Activated CD4-positive, alpha-beta T cell treated with anti-CD3 and anti-CD28 coated beads, Interleukin-2, amount 10 ng/mL, durations not matched to agents 7 days and 5 days (primary cell): ENCODE data around the gene GPX1. TPM values are rescaled to one million over a fixed set of nuclear protein-coding genes. Genes with fewer than 3 reads are reported as not detected.
A peak's percentile ranks its signal among the peaks of the same experiment; 100 is the strongest.
"Not testable (repeated sequence)": the region's sequence is repeated elsewhere in the genome, so short reads cannot be mapped to it uniquely, and the experiment has no call there.

Source experiments
- CTCF ChIA-PET: fragments of 350-600 bp; sonication (Branson Sonifier 250); formaldehyde crosslinking; loops from one replicate; lab custom pipeline; 2021; ENCODE audit warnings: antibody characterized with exemption; lab: Charles Lee
- POLR2A ChIA-PET: fragments of 350-600 bp; sonication (Branson Sonifier 250); formaldehyde crosslinking; loops from one replicate; lab custom pipeline; 2021; ENCODE audit warnings: antibody characterized with exemption; lab: Charles Lee
- DNase-seq: peaks from one replicate; pipeline ENCODE4 v3.0.0-alpha.2; 2020
- H3K27ac Mint-ChIP-seq: one replicate; pipeline ENCODE4 v1.8.0; 2021; ENCODE audit warnings: mild to moderate bottlenecking, moderate library complexity, mixed read lengths
- H3K27me3 Mint-ChIP-seq: one replicate; pipeline ENCODE4 v1.8.0; 2021; ENCODE audit warnings: mixed read lengths
- H3K36me3 Mint-ChIP-seq: one replicate; pipeline ENCODE4 v1.8.0; 2021; ENCODE audit warnings: low read depth, mixed read lengths
- H3K4me1 Mint-ChIP-seq: one replicate; pipeline ENCODE4 v1.8.0; 2021; ENCODE audit warnings: mixed read lengths
- H3K4me3 Mint-ChIP-seq: one replicate; pipeline ENCODE4 v1.8.0; 2021; ENCODE audit warnings: mild to moderate bottlenecking, moderate library complexity, mixed read lengths
- H3K9me3 Mint-ChIP-seq: one replicate; pipeline ENCODE4 v1.8.0; 2021; ENCODE audit warnings: mixed read lengths
- total RNA-seq, 2 experiments: library from RNA; stranded (reverse); gene quantifications; one replicate each; pipeline ENCODE4 v1.2.3, GENCODE V29; 2021

Gene GPX1
- total RNA-seq, 2 experiments from 2014 or later = 89.7 to 110 TPM

- peaks cover 47% of the 10 kb centered on the region for H3K36me3 Mint-ChIP-seq
- POLR2A ChIA-PET = interaction anchor here (0.6 kb wide), 1 partner anchor 34 kb away, joined by 3 read pairs; no protein-coding TSS in a partner anchor
- H3K27ac Mint-ChIP-seq = peak overlapping the region; percentile 25
- H3K4me1 Mint-ChIP-seq = peaks cover 40% of the 10 kb centered on the region
- CTCF ChIA-PET = interaction anchor here (0.7 to 2.5 kb wide), 4 partner anchors 9 to 206 kb away, joined by 3 to 7 read pairs (median 3); no protein-coding TSS in a partner anchor
- H3K27me3 Mint-ChIP-seq = no peaks in the 10 kb centered on the region
- no peak for DNase-seq
- H3K4me3 Mint-ChIP-seq = no peak overlapping the region
- H3K9me3 Mint-ChIP-seq = no peaks in the 10 kb centered on the region
Observed at GRCh38 chr3:49333916-49334633, 24.1 kb downstream of the GPX1 start.

- Mint-ChIP-seq H3K27me3 (no peaks in the 10 kb centered on the region), H3K27ac (peak overlapping the region; percentile 79), H3K9me3 (no peaks in the 10 kb centered on the region), H3K4me3 (no peak overlapping the region), H3K36me3 (peaks cover 47% of the 10 kb centered on the region), H3K4me1 (peaks cover 31% of the 10 kb centered on the region)
- POLR2A ChIA-PET = no interaction called here
- CTCF ChIA-PET = interaction anchor here (0.6 to 2.5 kb wide), 6 partner anchors 10 to 311 kb away, joined by 3 to 7 read pairs (median 3); partner anchors contain the start of gene KLHDC8B
- DNase-seq = peak; percentile 30
Observed at GRCh38 chr3:49333091-49333490, 25.1 kb downstream of the GPX1 start.

- Mint-ChIP-seq H3K4me1 (peaks cover 16% of the 10 kb centered on the region), H3K27ac (no peak overlapping the region), H3K9me3 (no peaks in the 10 kb centered on the region), H3K27me3 (no peaks in the 10 kb centered on the region), H3K36me3 (peaks cover 62% of the 10 kb centered on the region), H3K4me3 (no peak overlapping the region)
- CTCF ChIA-PET = no interaction called here
- DNase-seq = no peak
- POLR2A ChIA-PET = no interaction called here
Observed at GRCh38 chr3:49329186-49329585, 29.0 kb downstream of the GPX1 start.

GRCh38 chr3:49328350-49328749 is 29.8 kb downstream of the GPX1 start:
- H3K4me3 Mint-ChIP-seq, CTCF ChIA-PET, H3K4me1 Mint-ChIP-seq, H3K27ac Mint-ChIP-seq, H3K9me3 Mint-ChIP-seq, POLR2A ChIA-PET, DNase-seq, H3K27me3 Mint-ChIP-seq: not testable (repeated sequence)
- H3K36me3 Mint-ChIP-seq = peaks cover 60% of the 10 kb centered on the region

- Mint-ChIP-seq H3K4me3 (no peak overlapping the region), H3K27me3 (no peaks in the 10 kb centered on the region), H3K27ac (no peak overlapping the region), H3K36me3 (peaks cover 59% of the 10 kb centered on the region), H3K4me1 (peaks cover 2% of the 10 kb centered on the region), H3K9me3 (no peaks in the 10 kb centered on the region)
- CTCF ChIA-PET = interaction anchor here (0.9 kb wide), 1 partner anchor 42 kb away, joined by 3 read pairs; no protein-coding TSS in a partner anchor
- POLR2A ChIA-PET = no interaction called here
- no peak for DNase-seq
Observed at GRCh38 chr3:49327485-49327884, 30.7 kb downstream of the GPX1 start.

- Mint-ChIP-seq H3K27me3 (no peaks in the 10 kb centered on the region), H3K27ac (no peak overlapping the region), H3K36me3 (peaks cover 65% of the 10 kb centered on the region), H3K9me3 (no peaks in the 10 kb centered on the region), H3K4me3 (no peak overlapping the region), H3K4me1 (no peaks in the 10 kb centered on the region)
- ChIA-PET CTCF (interaction anchor here (0.6 to 4.0 kb wide), 4 partner anchors 10 to 31 kb away, joined by 3 to 13 read pairs (median 3); no protein-coding TSS in a partner anchor), POLR2A (no interaction called here)
- DNase-seq = no peak
Observed at GRCh38 chr3:49324768-49325167, 33.4 kb downstream of the GPX1 start.

GRCh38 chr3:49316696-49317457 is 41.3 kb downstream of the GPX1 start:
- Mint-ChIP-seq H3K4me3 (no peak overlapping the region), H3K36me3 (peaks cover 26% of the 10 kb centered on the region), H3K27ac (no peak overlapping the region), H3K9me3 (no peaks in the 10 kb centered on the region), H3K27me3 (no peaks in the 10 kb centered on the region), H3K4me1 (no peaks in the 10 kb centered on the region)
- CTCF ChIA-PET = interaction anchor here (0.6 to 0.9 kb wide), 2 partner anchors 15 to 321 kb away, joined by 3 to 9 read pairs; no protein-coding TSS in a partner anchor
- POLR2A ChIA-PET = no interaction called here
- no peak for DNase-seq

- Mint-ChIP-seq H3K4me3 (no peak overlapping the region), H3K9me3 (no peaks in the 10 kb centered on the region)
- POLR2A ChIA-PET = no interaction called here
Observed at GRCh38 chr3:49313896-49314688, 44.1 kb downstream of the GPX1 start.

GRCh38 chr3:49311283-49311682 is 46.9 kb downstream of the GPX1 start:
- Mint-ChIP-seq H3K4me1 (no peaks in the 10 kb centered on the region), H3K4me3 (no peak overlapping the region), H3K27me3 (no peaks in the 10 kb centered on the region), H3K27ac (no peak overlapping the region), H3K9me3 (no peaks in the 10 kb centered on the region), H3K36me3 (peaks cover 28% of the 10 kb centered on the region)
- ChIA-PET CTCF (no interaction called here), POLR2A (no interaction called here)
- DNase-seq = no peak

More at GRCh38 chr3:49313896-49314688, 44.1 kb downstream of the GPX1 start:
- CTCF ChIA-PET = interaction anchor here (0.6 kb wide), 1 partner anchor 106 kb away, joined by 3 read pairs; no protein-coding TSS in a partner anchor
- Mint-ChIP-seq H3K4me1 (no peaks in the 10 kb centered on the region), H3K36me3 (peaks cover 30% of the 10 kb centered on the region), H3K27ac (no peak overlapping the region), H3K27me3 (no peaks in the 10 kb centered on the region)
- DNase-seq = no peak

GRCh38 chr3:49310677-49311076 is 47.5 kb downstream of the GPX1 start:
- POLR2A ChIA-PET = no interaction called here
- DNase-seq = no peak
- H3K9me3 Mint-ChIP-seq = no peaks in the 10 kb centered on the region
- CTCF ChIA-PET = no interaction called here
- H3K27me3 Mint-ChIP-seq = no peaks in the 10 kb centered on the region
- no peak overlapping the region for H3K4me3 Mint-ChIP-seq
- H3K36me3 Mint-ChIP-seq = peaks cover 31% of the 10 kb centered on the region
- no peaks in the 10 kb centered on the region for H3K4me1 Mint-ChIP-seq
- peak overlapping the region; percentile 36 for H3K27ac Mint-ChIP-seq
